H1 (cell line): ENCODE measurements around the gene ZNF358. TPM values are rescaled to one million over a fixed set of nuclear protein-coding genes. Genes with fewer than 3 reads are reported as not detected.

Experiments used
- CTCF ChIA-PET: fragments of 300-600 bp; sonication (Branson Sonifier 250); formaldehyde crosslinking; loops from one replicate; lab custom pipeline; 2021; ENCODE audit not compliant: partially characterized antibody; lab: Charles Lee
- POLR2A ChIA-PET: fragments of 300-600 bp; sonication (Branson Sonifier 250); formaldehyde crosslinking; loops from one replicate; lab custom pipeline; 2021; ENCODE audit warnings: inconsistent platforms; ENCODE audit not compliant: partially characterized antibody; lab: Charles Lee
- DNase-seq, 2 experiments: peaks; one replicate each; pipeline versions ENCODE4 v3.0.0 to v3.0.0-alpha.2; 2010 to 2022; ENCODE audit warnings: low spot score in 2 of 2, low read depth in 1 of 2, mixed read lengths in 1 of 2
- FAIRE-seq: peaks from 2 replicates; lab custom pipeline; 2011; peaks lifted over from hg19 to GRCh38; lab: Jason Lieb, UNC
- H2AFZ ChIP-seq: 2 replicates; pipeline ENCODE4 v1.8.1; 2012; ENCODE audit warnings: low read length, inconsistent platforms
- H2AK5ac ChIP-seq: 2 replicates; pipeline ENCODE4 v1.6.1; 2013; ENCODE audit warnings: low read depth, low read length
- H2BK120ac ChIP-seq: replicated peaks from 2 replicates; pipeline ENCODE3; 2013; ENCODE audit warnings: low read depth, low read length, inconsistent platforms
- H2BK12ac ChIP-seq: 2 replicates; pipeline ENCODE4 v1.6.1; 2013; ENCODE audit warnings: low read depth, low read length
- H2BK15ac ChIP-seq: 2 replicates; pipeline ENCODE4 v1.6.1; 2013; ENCODE audit warnings: low read length
- H2BK20ac ChIP-seq: 2 replicates; pipeline ENCODE4 v1.6.1; 2013; ENCODE audit warnings: low read length
- H2BK5ac ChIP-seq: 2 replicates; pipeline ENCODE4 v1.6.1; 2013; ENCODE audit warnings: low read depth, low read length
- H3K14ac ChIP-seq: 2 replicates; pipeline ENCODE4 v1.6.1; 2013; ENCODE audit warnings: inconsistent platforms; ENCODE audit not compliant: insufficient read length
- H3K18ac ChIP-seq: 2 replicates; pipeline ENCODE4 v1.6.1; 2013; ENCODE audit warnings: low read length; ENCODE audit errors: extremely low read depth
- H3K23ac ChIP-seq: 2 replicates; pipeline ENCODE4 v1.6.1; 2013; ENCODE audit warnings: inconsistent platforms; ENCODE audit not compliant: insufficient read length
- H3K23me2 ChIP-seq: 2 replicates; pipeline ENCODE4 v1.6.1; 2013; ENCODE audit warnings: low read depth, low read length
- H3K27ac ChIP-seq: 2 replicates; pipeline ENCODE4 v1.6.1; 2011; ENCODE audit warnings: low read depth, low read length, inconsistent platforms
- H3K27me3 ChIP-seq, 4 experiments: replicated peaks in 1 of 4; 1 replicate in 1 of 4; 2 replicates in 3 of 4; pipeline versions ENCODE4 v1.6.1 to v1.8.1; 2011 to 2013; ENCODE audit warnings: low read length in 3 of 4, mild to moderate bottlenecking in 3 of 4, inconsistent platforms in 2 of 4, mixed read lengths in 2 of 4, moderate library complexity in 1 of 4; ENCODE audit not compliant: control insufficient read depth in 3 of 4, insufficient read depth in 3 of 4; ENCODE audit errors: extremely low read depth in 1 of 4
- H3K36me3 ChIP-seq, 4 experiments: 2 replicates each; pipeline versions ENCODE4 v1.6.1 to v1.8.1; 2011 to 2013; ENCODE audit warnings: mild to moderate bottlenecking in 4 of 4, low read length in 3 of 4, moderate library complexity in 2 of 4, control low read depth in 1 of 4, inconsistent platforms in 1 of 4; ENCODE audit not compliant: insufficient read depth in 4 of 4, control insufficient read depth in 2 of 4
- H3K4ac ChIP-seq: replicated peaks from 2 replicates; pipeline ENCODE3; 2013; ENCODE audit warnings: low read length, low read depth, mixed read lengths, inconsistent platforms; ENCODE audit not compliant: insufficient read length
- H3K4me1 ChIP-seq, 4 experiments: replicated peaks in 1 of 4; 1 replicate in 1 of 4; 2 replicates in 3 of 4; pipeline versions ENCODE4 v1.6.1 to v1.8.1; 2011 to 2013; ENCODE audit warnings: low read length in 3 of 4, inconsistent platforms in 2 of 4, mixed read lengths in 1 of 4; ENCODE audit not compliant: insufficient read depth in 4 of 4, control insufficient read depth in 3 of 4
- H3K4me2 ChIP-seq, 2 experiments: 2 replicates each; pipeline versions ENCODE4 v1.6.1 to v1.8.1; 2011 to 2013; ENCODE audit warnings: low read depth in 2 of 2, low read length in 2 of 2, control low read depth in 1 of 2, inconsistent platforms in 1 of 2, mild to moderate bottlenecking in 1 of 2; ENCODE audit not compliant: insufficient read depth in 1 of 2
- H3K4me3 ChIP-seq, 4 experiments: fragments of 200-600, 300-600 bp in 1 of 4; sonication (generic), shearing (Covaris generic), sonication (Bioruptor Twin) in 1 of 4; 2 replicates each; pipeline versions ENCODE4 v1.5.1 to v1.8.1; 2011 to 2016; ENCODE audit warnings: low read length in 4 of 4, low read depth in 3 of 4, control low read depth in 2 of 4, inconsistent platforms in 2 of 4, mild to moderate bottlenecking in 2 of 4, mixed read lengths in 1 of 4, moderate library complexity in 1 of 4; ENCODE audit not compliant: insufficient read depth in 2 of 4; ENCODE audit errors: extremely low read depth in 1 of 4
- H3K56ac ChIP-seq: replicated peaks from 2 replicates; pipeline ENCODE3; 2013; ENCODE audit warnings: low read depth, mild to moderate bottlenecking, mixed read lengths, low read length, inconsistent platforms; ENCODE audit not compliant: insufficient read length
- H3K79me1 ChIP-seq: 2 replicates; pipeline ENCODE4 v1.6.1; 2013; ENCODE audit warnings: low read depth, low read length, control low read depth
- H3K79me2 ChIP-seq, 2 experiments: 2 replicates each; pipeline versions ENCODE4 v1.6.1 to v1.8.1; 2012 to 2013; ENCODE audit warnings: low read length in 2 of 2, mild to moderate bottlenecking in 2 of 2, inconsistent platforms in 1 of 2; ENCODE audit not compliant: insufficient read depth in 2 of 2, control insufficient read depth in 1 of 2
- H3K9ac ChIP-seq, 4 experiments: replicated peaks in 1 of 4; 1 replicate in 1 of 4; 2 replicates in 3 of 4; pipeline versions ENCODE4 v1.6.1 to v1.8.1; 2011 to 2013; ENCODE audit warnings: low read depth in 3 of 4, low read length in 3 of 4, control low read depth in 2 of 4, mild to moderate bottlenecking in 2 of 4, moderate library complexity in 2 of 4, inconsistent platforms in 1 of 4; ENCODE audit errors: extremely low read depth in 1 of 4
- H3K9me3 ChIP-seq, 2 experiments: 2 replicates each; pipeline versions ENCODE4 v1.6.1 to v1.8.1; 2012 to 2013; ENCODE audit warnings: mild to moderate bottlenecking in 2 of 2, moderate library complexity in 2 of 2, control low read depth in 1 of 2, inconsistent platforms in 1 of 2, low read depth in 1 of 2, low read length in 1 of 2, mixed read lengths in 1 of 2; ENCODE audit not compliant: insufficient read depth in 2 of 2
- H4K20me1 ChIP-seq, 2 experiments: replicated peaks in 1 of 2; 2 replicates each; pipeline versions ENCODE3 to v1.8.1; 2011 to 2013; ENCODE audit warnings: inconsistent platforms in 2 of 2, low read length in 2 of 2, mild to moderate bottlenecking in 1 of 2; ENCODE audit not compliant: insufficient read depth in 2 of 2, control insufficient read depth in 1 of 2
- H4K5ac ChIP-seq: 2 replicates; pipeline ENCODE4 v1.6.1; 2013; ENCODE audit warnings: low read length, low read depth, mixed read lengths, inconsistent platforms; ENCODE audit not compliant: insufficient read length
- H4K8ac ChIP-seq: 2 replicates; pipeline ENCODE4 v1.8.0; 2013; ENCODE audit warnings: mild to moderate bottlenecking, moderate library complexity, low read length, inconsistent platforms; ENCODE audit not compliant: insufficient read depth; ENCODE audit errors: extremely low read depth
- H4K91ac ChIP-seq: replicated peaks from 2 replicates; pipeline ENCODE3; 2013; ENCODE audit warnings: low read length, mixed read lengths, inconsistent platforms; ENCODE audit not compliant: insufficient read length
- ATF3 ChIP-seq: IDR thresholded peaks from 2 replicates; pipeline ENCODE4 v1.6.1; 2011; ENCODE audit warnings: low read depth, mild to moderate bottlenecking, low read length; ENCODE audit not compliant: insufficient read depth
- CBX8 ChIP-seq: fragments of 300-800, 300-1000 bp; sonication (generic); IDR thresholded peaks from 2 replicates; pipeline ENCODE4 v1.7.1; 2016; ENCODE audit warnings: low read depth, low read length, borderline replicate concordance
- EP300 ChIP-seq, 2 experiments: IDR thresholded peaks; 1 replicate in 1 of 2; 2 replicates in 1 of 2; pipeline ENCODE4 v1.6.1; 2011 to 2012; ENCODE audit warnings: low read depth in 2 of 2, low read length in 2 of 2, mild to moderate bottlenecking in 2 of 2, borderline replicate concordance in 1 of 2, inconsistent platforms in 1 of 2, moderate library complexity in 1 of 2
- EZH2 ChIP-seq: fragments of 200-600 bp; sonication (generic); IDR thresholded peaks from 2 replicates; pipeline ENCODE4 v1.7.1; 2012; ENCODE audit warnings: low read depth, mild to moderate bottlenecking, moderate library complexity, low read length, inconsistent platforms; ENCODE audit not compliant: severe bottlenecking
- HDAC6 ChIP-seq: IDR thresholded peaks from one replicate; pipeline ENCODE4 v1.7.1; 2012; ENCODE audit warnings: low read depth, mild to moderate bottlenecking, inconsistent platforms, low read length, moderate library complexity
- RBBP5 ChIP-seq: IDR thresholded peaks from 2 replicates; pipeline ENCODE4 v1.7.1; 2012; ENCODE audit warnings: low read depth, mild to moderate bottlenecking, inconsistent platforms, low read length, moderate library complexity, borderline replicate concordance
- RFX5 ChIP-seq: IDR thresholded peaks from 2 replicates; pipeline ENCODE4 v1.6.1; 2011; ENCODE audit warnings: low read depth, low read length, improper control_type of control experiment, borderline replicate concordance
- SIN3A ChIP-seq, 2 experiments: IDR thresholded peaks in 1 of 2; conservative IDR thresholded peaks in 1 of 2; 2 replicates each; pipeline ENCODE4 v1.6.1; 2011 to 2012; ENCODE audit warnings: low read length in 2 of 2, improper control_type of control experiment in 1 of 2, low read depth in 1 of 2, mild to moderate bottlenecking in 1 of 2
- SIX5 ChIP-seq: IDR thresholded peaks from 2 replicates; pipeline ENCODE4 v1.6.1; 2011; ENCODE audit warnings: mild to moderate bottlenecking, low read depth, low read length
- SRF ChIP-seq: IDR thresholded peaks from 2 replicates; pipeline ENCODE4 v1.6.1; 2011; ENCODE audit warnings: mild to moderate bottlenecking, low read depth, low read length, moderate library complexity
- TAF7 ChIP-seq: optimal IDR thresholded peaks from 2 replicates; pipeline ENCODE3; 2011; ENCODE audit warnings: low read depth, mild to moderate bottlenecking, inconsistent platforms, low read length, moderate library complexity, borderline replicate concordance
- ZNF274 ChIP-seq: IDR thresholded peaks from 2 replicates; pipeline ENCODE4 v1.7.0; 2012; ENCODE audit warnings: low read length, borderline replicate concordance; ENCODE audit errors: extremely low read depth
- WGBS, 2 experiments: shearing (Covaris generic) in 1 of 2; methylation state at CpG; one replicate each; pipeline versions ENCODE4 v1.1.6 to v1.1.7; 2013 to 2015; ENCODE audit warnings: low lambda C conversion rate in 2 of 2, mixed read lengths in 2 of 2, inconsistent platforms in 1 of 2, low coverage in 1 of 2, missing lambda C conversion rate in 1 of 2; ENCODE audit not compliant: insufficient replicate concordance in 2 of 2, insufficient coverage in 1 of 2, insufficient read length in 1 of 2; ENCODE audit errors: extremely low coverage in 1 of 2, missing lambda C conversion rate in 1 of 2; 5-methylcytosine and 5-hydroxymethylcytosine counted together
- polyA plus RNA-seq, 7 experiments: library from polyadenylated mRNA; depleted of rRNA in 3 of 7; stranded (reverse) in 5 of 7; unstranded in 2 of 7; fragments of >200 nt in 5 of 7; fragments of 200-250 nt in 2 of 7; gene quantifications; 1 replicate in 5 of 7; 2 replicates in 1 of 7; 4 replicates in 1 of 7; pipeline versions ENCODE4 v1.2.1 to v1.2.3, GENCODE V29; 2011 to 2013; ENCODE audit warnings: missing spikeins in 2 of 7, mixed read lengths in 2 of 7
- total RNA-seq: library from RNA; stranded (reverse); fragmentation: NEBNext Ultra II Directional; extraction: Animal tissue kit (Norgen Biotek cat#: 25700); gene quantifications from 2 replicates; pipeline ENCODE4 v1.2.1, GENCODE V29; 2021

ZNF358 gene
- total and polyA plus RNA-seq, 2 of the 8 experiments (the other 6 are each of a cell fraction or from before 2014, with no cell fraction given): 40.0 to 60.3 TPM

- H3K23ac ChIP-seq: no peak overlapping the region
- no peak overlapping the region for H3K4me2 ChIP-seq
- no peaks in the 10 kb centered on the region for H3K79me1 ChIP-seq
- H3K79me2 ChIP-seq: no peaks in the 10 kb centered on the region
- ChIA-PET CTCF (interaction anchor here (0.6 to 1.6 kb wide), 3 partner anchors 11 to 107 kb away, joined by 3 read pairs; no protein-coding TSS in a partner anchor), POLR2A (interaction anchor here (0.6 to 1.6 kb wide), 2 partner anchors 10 to 248 kb away, joined by 3 to 5 read pairs; partner anchors contain the start of gene PNPLA6)
- H2BK12ac ChIP-seq: no peak overlapping the region
- H3K4ac ChIP-seq: no peak overlapping the region
- H3K36me3 ChIP-seq: peaks cover 3 to 30% (median 12%) of the 10 kb centered on the region in 4 experiments; a peak in 7 of 8 replicates
- no peaks in the 10 kb centered on the region for H3K23me2 ChIP-seq
- H3K4me3 ChIP-seq: no peak overlapping the region
- no peak overlapping the region for H2AFZ ChIP-seq
- H2BK5ac ChIP-seq: no peak overlapping the region
- no peak overlapping the region for H2BK20ac ChIP-seq
- no peak overlapping the region for H3K18ac ChIP-seq
- H3K14ac ChIP-seq: no peak overlapping the region
- H2BK15ac ChIP-seq: no peak overlapping the region
- WGBS, 2 experiments: 71% methylated on average over 2 of the region's 3 CpGs; no CpG with 5 or more reads in 1 of the 2 experiments
- H3K27ac ChIP-seq: no peak overlapping the region
- FAIRE-seq (no peak), DNase-seq (no peak)
- H3K4me1 ChIP-seq: 0 out of 7 replicates have a peak, but pooled peaks cover 0 to 2% (median 0%) of the 10 kb centered on the region in 4 experiments
- H4K5ac ChIP-seq: no peak overlapping the region
- no peak overlapping the region for H4K91ac ChIP-seq
- no peaks in the 10 kb centered on the region for H3K9me3 ChIP-seq
- H2AK5ac ChIP-seq: no peak overlapping the region
- peaks cover 0 to 3% of the 10 kb centered on the region in 2 experiments for H4K20me1 ChIP-seq
- no peak overlapping the region for H3K56ac ChIP-seq
- H3K9ac ChIP-seq: no peak overlapping the region
- no peak overlapping the region for H4K8ac ChIP-seq
- H2BK120ac ChIP-seq: no peak overlapping the region
- no peaks in the 10 kb centered on the region for H3K27me3 ChIP-seq
- TF ChIP-seq ZNF274: no peak
- TF ChIP-seq RFX5: no peak
- no peak for TF ChIP-seq EP300 (IDR thresholded peaks at IDR 0.05; ENCODE audit: borderline replicate concordance in 1 of 2, low read depth in 2 of 2, low read length in 2 of 2)
- no peak for TF ChIP-seq SIX5
- no peak for TF ChIP-seq RBBP5
- no peak for TF ChIP-seq EZH2
- TF ChIP-seq HDAC6: no peak
- no peak for TF ChIP-seq SIN3A (conservative IDR thresholded peaks at IDR 0.05 in 1 of 2, IDR thresholded peaks at IDR 0.05 in 1 of 2; ENCODE audit: low read depth in 1 of 2, low read length in 2 of 2)
- no peak for TF ChIP-seq TAF7
- no peak for TF ChIP-seq ATF3
- TF ChIP-seq SRF: no peak
- TF ChIP-seq CBX8: no peak
These were observed 28.7 kb downstream of the ZNF358 start for GRCh38 chr19:7544626-7545025.
